WTC11 (cell line): ENCODE results near the gene COL18A1.

Experiments
- CREB1 ChIP-seq: sonication (generic); formaldehyde crosslinking; IDR thresholded peaks from 2 replicates; pipeline ENCODE4 v1.8.0; 2023; ENCODE audit warnings: mild to moderate bottlenecking, missing genetic modification reagents
- GABPB1 ChIP-seq: sonication (generic); formaldehyde crosslinking; IDR thresholded peaks from 2 replicates; pipeline ENCODE4 v1.8.1; 2023; ENCODE audit warnings: mild to moderate bottlenecking, missing genetic modification reagents

DNA sequence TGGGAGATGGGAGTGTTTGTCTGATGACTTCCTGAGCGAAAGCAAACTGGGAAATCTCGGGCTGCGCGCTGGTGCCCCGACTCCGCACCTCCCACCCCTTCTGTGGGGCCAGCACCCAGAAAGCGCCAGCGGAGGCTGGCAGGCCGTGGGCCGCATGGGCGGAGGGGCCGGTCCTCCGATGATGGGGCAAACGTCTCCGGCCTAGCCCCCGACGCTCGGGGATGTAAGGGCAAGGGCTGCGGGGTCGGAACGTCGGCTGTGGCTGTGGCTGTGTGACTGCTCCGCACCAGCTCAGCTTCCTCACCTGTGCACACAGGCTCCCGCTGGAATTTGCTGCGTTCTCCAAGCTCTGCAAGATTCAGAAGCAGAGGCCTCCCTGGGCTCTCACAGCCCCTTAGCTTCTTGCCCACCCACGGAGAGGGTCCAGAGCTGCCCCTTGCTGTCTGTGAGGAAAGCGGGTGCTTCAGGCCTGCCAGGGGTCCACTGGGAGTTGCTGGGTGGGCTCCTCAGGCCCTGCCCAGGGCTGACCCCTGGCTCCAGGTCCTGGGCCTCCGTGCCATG, 35.0 kb downstream of the COL18A1 start:
- TF ChIP-seq CREB1 (CRISPR knock-in tag) (no peak), GABPB1 (CRISPR knock-in tag) (no peak)
